GM19468 (cell line): Measurements from ENCODE around the gene PAFAH1B2.
"Not testable (repeated sequence)": the region's sequence is repeated elsewhere in the genome, so short reads cannot be mapped to it uniquely, and the experiment has no call there.

Experiments
- ATAC-seq: cut with Tn5 transposase; IDR thresholded peaks from one replicate; pipeline ENCODE4 v1.9.1; 2021; ENCODE audit warnings: mild to moderate bottlenecking, moderate library complexity, moderate number of reproducible peaks; ENCODE audit not compliant: unreplicated experiment; ENCODE audit errors: extremely low read depth

PAFAH1B2 gene

DNA sequence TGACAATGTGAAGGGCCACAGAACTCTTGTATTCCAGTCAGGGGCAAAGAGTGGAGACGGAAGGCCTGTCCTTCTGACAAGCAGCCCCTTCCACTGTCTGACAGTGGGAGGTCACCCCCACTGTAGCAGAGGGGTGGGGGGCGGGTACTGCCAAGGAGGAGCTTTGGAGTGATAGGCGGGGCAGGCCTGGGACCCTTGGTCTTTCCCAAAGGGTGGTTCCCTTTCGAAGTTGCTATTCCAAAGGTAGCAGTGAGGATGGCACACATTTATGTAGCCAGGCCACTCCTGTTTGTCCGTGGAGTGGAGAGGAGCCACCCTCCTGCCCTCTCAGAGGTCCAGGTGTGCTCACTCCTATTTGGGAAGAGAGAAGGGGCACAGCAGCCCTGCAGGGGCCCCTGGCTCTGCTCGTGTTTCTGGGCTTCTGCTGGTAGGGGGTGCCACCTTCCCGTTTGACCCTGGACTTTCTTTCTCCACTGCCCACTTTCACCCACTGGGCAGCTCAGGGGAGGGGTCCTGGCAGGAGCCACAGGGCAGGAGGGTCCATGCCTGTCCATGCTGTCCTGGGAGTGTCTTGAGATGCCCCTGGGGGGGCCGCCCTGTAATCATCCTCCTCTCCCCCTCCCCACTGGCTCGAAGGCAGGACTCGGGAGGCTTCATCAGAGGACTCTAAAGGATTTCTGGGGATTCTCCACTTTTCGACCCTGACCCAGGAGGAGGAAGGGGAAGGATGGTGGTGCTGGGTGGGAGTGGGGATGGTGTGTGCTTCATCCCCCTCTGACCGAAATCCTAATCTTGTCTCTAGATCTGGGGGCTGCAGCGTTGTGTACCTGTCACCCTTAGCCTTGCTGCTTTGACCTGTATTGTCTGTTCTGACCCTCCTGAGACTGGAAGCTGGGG lies 56.1 kb downstream of the PAFAH1B2 start:
- no peak for ATAC-seq

DNA sequence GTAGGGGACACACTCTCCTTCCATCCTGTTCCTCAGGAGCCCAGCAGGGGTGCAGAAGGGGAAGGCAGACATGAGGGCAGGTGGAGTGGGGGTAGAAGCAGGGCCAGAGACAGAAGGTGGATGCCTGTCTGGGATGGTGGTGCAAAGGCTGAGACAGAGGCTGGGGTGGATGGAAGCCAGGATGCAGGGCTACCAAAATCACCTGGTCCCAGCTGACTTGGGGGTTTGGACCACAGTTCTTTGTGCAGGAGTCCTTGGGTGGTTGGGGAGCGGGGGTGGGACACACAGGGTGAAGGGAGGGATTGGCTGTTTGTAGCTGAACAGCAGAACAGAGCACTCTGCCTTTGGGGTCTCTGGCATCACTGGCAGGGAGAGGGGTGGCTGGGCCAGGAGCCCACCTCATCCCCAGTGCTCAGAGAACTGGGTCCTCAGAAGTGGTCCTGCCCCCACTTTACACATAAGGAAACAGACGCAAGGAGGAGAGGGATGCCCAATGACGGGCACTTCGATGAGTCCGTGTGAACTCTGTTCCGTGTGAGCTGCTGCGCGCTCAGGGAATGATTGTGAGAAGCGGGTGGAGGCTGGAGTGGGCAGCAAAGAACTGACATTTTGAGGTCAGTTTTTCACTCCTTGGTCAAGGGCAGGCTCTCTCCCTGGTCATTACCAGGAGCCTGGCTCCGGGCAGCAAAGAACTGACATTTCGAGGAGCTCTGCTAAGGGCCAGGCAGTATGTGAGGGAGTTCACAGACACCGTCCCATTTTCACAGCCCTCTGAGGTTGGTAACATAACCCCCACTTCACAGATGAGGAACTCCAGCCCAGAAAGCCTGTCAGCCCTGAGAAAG lies 56.9 kb downstream of the PAFAH1B2 start:
- no peak for ATAC-seq

DNA sequence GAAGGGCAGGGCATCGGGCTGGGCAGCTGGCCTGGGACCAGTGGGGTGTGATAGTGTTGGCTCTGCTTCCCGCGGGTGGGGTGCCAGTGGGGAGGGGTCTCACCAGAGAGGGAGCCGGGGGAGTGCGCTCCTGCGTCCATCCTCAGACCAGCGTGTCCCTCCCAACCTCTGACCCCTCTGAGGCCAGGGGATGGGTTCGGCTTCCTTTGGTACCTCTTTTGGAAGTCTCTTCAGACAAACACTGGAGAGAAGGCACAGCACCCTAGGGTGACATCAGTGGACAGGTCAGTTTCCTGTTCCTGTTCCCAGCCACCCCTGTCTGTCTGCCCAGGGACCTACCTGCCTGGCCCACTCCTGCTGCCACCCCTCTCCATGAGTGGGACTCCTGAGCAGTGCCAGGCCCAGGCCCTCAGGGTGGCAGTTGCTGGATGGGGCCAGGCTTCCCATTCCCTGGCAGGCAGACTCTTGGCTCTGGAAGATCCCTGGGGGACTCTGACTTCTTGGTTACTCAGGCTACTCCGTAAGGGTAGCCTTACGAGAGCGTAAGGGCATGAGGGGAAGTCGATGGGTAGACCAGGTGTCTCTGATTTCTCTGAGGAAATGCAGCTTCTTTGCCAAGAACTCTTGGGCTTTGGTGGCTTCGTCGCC lies 57.7 kb downstream of the PAFAH1B2 start:
- no peak for ATAC-seq

DNA sequence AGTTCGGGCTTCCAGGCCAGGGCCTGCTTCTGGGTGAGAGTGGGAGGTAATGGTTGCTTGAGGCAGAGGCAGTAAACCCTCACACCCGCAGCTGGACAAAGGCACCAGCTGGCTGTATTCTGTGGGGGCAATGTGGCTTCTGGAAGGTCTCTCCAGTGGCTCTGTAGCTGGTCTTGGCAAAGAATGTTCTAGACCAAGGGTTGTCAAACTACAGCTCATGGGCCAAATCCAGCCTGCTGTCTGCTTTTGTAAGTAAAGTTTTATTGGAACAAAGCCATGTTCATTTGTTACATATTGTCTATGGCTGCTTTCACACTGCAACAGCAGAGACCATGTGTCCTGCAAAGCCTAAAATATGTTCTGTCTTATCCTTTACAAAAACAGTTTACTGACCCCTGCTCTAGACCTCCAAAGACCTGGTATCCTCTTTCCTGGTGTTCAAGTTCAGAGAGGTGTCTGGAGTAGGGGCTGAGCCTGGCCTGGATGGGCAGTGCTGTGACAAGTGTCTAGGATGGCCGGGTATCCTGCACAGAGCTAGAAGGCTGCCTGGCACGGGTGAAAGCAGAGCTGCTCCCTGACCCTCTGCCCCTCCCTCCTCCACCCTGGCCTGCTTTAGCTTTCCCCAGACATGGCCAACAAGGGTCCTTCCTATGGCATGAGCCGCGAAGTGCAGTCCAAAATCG lies 58.4 kb downstream of the PAFAH1B2 start:
- no peak for ATAC-seq

DNA sequence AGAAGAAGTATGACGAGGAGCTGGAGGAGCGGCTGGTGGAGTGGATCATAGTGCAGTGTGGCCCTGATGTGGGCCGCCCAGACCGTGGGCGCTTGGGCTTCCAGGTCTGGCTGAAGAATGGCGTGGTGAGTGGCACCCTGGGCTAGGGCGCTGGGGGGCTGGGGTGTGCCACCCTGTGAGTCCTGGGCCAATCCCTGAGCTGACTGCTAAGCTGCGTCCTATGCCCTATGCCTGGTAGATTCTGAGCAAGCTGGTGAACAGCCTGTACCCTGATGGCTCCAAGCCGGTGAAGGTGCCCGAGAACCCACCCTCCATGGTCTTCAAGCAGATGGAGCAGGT lies 59.0 kb downstream of the PAFAH1B2 start:
- no peak for ATAC-seq

DNA sequence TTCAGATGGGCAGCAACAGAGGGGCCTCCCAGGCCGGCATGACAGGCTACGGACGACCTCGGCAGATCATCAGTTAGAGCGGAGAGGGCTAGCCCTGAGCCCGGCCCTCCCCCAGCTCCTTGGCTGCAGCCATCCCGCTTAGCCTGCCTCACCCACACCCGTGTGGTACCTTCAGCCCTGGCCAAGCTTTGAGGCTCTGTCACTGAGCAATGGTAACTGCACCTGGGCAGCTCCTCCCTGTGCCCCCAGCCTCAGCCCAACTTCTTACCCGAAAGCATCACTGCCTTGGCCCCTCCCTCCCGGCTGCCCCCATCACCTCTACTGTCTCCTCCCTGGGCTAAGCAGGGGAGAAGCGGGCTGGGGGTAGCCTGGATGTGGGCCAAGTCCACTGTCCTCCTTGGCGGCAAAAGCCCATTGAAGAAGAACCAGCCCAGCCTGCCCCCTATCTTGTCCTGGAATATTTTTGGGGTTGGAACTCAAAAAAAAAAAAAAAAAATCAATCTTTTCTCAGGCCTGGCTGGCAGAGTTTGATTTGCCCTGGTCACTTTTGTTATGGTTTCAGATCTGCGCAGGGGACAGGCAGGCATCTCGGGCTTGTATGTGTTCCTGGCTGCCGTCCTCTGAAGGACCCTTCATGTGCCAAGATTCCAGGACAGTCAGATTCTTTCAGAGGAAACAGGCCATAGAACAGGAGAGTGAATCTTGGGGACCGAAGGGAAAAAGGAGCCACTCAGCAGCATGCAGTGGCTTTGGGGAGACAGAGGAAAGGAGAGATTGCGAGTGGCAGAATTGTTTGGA lies 60.4 kb downstream of the PAFAH1B2 start:
- no peak for ATAC-seq

DNA sequence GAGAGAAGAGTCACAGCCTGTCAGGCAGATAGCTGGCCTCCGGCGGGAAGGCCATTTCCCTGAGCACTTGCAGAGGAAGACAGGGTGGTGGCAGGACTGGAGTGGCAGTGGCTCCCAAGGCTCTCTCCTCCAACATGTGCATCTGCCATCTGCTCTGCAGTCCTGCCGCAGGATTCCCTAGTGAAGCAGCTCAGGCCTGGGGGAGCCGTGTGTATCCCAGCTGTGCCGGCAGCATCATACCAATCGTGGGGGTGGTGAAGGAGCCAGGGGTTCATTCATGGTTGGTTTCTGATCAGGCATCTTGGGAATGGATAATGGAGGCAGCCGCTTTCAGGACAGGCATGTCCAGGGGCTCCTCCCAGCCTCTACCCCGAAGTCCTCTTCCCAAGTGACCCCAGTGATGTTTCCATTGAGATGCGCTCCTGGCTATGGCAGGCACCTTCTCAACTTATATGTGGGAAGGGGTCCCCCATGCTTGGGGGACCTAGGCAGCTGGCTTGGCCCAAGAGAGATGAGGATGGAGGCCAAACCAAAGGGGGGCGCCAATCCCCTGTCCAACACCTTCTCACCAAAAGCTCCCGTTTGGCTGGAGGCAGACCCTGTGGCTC lies 61.2 kb downstream of the PAFAH1B2 start:
- no peak for ATAC-seq

DNA sequence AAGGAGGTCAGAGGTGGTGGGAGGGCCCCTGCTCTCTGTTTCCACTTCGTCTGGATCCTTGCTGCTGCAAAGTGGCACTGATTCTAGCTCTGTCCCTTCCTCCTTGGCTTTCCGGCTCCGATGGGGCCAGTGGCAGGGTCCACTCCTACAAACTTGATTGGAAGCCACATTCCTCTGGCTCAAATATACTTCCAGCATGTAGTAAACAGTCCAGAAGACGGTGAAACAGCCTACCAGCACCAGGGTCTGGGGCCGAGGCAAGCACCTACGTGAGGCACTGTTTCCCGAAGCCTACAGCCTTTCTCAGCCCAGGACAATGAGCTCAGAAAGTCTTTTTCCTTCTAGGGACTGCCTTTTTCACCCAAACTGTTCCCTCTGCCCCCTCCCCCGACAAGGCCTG lies 62.0 kb downstream of the PAFAH1B2 start:
- not testable (repeated sequence) for ATAC-seq

DNA sequence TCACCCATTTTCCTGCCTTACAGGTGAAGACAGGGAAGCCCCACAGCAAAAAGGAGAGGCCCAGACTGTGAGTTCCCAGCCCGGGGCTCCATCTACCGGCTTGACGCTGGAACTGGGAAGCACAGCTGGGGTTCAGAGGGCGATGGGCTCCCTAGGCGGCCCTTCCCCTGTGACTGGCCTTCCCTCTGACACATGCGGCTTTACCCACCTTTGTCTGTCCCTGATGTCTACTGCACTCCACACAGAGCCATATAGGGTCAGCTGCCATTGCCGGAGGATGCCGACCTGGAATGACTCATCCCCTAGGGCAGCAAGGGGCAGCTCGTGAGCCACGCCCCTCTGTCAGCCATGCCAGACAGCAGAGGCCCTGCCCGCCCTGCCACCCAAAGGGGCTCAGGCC lies 62.8 kb downstream of the PAFAH1B2 start:
- ATAC-seq: not testable (repeated sequence)

DNA sequence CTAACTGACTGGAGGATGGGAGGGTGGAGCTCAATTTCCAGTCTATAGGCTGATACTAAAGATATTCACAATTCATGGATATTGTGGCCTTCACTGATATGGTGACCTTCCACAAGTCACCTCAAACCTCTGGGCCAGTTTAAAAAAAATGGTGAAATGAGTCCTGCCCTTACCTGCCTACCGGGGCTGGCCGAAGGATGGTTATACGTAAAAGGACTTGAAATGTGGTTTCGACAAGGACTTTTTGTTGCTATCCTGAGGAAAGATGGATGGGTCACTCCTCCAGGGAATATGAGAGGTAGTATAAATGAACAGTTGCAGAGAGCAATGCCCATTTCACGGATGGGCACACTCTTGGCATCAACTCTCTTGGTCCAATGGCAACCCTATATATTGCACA lies 63.4 kb downstream of the PAFAH1B2 start:
- ATAC-seq: not testable (repeated sequence)

DNA sequence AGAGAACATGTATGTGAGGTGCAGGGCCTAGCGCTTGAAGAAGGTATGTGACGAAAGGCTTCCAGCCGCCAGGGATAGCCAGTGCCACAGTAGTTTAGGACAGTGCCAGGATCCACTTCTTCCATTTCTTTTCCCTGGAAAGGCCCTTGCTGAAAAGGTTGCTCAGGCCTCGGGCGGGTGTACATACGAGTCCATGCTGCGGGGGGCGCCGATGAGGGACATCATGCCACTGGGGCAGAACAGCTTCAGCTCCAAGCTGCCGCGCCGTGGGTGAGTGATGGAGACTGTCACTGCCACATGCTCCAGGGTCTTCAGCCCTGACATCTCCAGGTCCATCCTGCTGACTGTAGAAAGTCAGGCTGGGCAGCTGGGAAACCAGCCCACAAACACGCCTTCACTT lies 64.6 kb downstream of the PAFAH1B2 start:
- not testable (repeated sequence) for ATAC-seq

DNA sequence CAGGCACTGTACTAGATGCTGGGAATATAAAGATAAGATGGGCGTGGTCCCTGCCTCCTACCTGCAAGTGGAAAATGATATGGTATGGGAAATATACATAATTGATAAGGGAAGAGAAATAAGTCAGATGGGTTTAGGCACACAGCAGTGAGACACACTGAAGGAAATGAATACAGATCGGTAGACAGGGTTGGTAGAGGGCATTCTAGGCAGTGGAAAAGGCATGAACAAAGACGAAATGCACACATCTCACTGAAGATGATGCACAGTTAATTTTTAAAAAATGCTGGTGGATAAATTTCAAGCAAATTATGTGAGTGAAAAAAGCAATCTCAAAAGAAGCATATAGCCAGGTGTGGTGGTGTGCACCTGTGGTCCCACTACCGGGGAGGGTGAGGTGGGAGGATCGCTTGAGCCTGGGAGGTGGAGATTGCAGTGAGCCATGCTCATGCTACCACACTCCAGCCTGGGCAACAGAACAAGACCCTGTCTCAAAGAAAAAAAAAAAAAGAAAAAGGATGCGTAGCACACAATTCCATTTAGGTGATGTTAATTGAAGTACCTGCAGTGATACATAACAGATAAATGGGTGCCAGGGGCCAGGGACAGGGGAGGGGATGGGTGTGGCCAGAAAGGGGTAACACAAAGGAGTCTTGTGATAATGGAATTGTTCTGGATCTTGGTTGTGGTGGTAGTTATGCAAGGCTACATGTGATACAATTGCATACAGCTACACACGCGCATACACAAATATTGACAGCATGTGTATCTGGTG lies 65.5 kb downstream of the PAFAH1B2 start:
- ATAC-seq: not testable (repeated sequence)

DNA sequence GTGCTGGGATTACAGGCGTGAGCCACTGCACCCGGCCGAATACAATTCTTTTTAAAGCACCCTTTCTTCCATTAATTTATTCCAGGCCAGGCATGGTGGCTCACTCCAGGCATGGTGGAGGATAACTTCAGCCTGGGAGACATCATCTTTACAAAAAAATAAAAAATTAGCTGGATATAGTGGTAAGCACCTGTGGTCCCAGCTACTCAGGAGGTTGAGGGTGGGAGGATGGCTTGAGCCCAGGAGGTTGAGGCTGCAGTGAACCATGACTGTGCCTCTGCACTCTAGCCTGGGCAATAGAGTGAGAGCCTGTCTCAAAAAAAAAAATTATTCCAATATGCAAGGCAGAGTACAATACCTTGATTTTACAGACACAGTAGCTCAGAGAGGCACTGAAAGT lies 66.5 kb downstream of the PAFAH1B2 start:
- ATAC-seq: no peak

DNA sequence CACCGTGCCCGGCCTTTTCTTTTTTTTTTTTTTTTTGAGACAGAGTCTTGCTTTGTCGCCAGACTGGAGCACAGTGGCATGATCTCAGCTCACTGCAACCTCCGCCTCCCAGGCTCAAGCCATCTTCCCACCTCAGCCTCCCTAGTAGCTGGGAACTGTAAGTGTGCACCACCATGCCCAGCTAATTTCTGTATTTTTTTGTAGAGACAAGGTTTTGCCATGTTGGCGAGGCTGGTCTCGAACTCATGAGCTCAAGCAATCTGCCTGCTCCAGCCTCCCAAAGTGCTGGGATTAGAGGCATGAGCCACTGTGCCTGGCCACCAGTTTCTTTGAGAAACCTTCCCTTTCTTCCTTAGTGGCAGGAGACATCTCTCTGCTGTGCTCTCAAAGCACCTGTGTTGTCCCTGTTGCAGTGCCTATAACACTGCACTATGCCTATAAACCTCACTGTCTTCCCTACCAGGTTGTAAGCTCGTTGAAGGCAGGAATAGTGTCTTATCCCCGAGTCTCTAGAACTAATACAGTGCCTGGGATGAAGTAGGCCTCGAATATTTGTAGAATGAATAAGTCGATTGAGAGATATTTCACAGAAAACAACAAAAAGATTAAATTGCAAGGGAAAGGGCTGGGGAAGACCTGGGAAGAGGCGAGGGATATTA lies 68.7 kb downstream of the PAFAH1B2 start:
- no peak for ATAC-seq

DNA sequence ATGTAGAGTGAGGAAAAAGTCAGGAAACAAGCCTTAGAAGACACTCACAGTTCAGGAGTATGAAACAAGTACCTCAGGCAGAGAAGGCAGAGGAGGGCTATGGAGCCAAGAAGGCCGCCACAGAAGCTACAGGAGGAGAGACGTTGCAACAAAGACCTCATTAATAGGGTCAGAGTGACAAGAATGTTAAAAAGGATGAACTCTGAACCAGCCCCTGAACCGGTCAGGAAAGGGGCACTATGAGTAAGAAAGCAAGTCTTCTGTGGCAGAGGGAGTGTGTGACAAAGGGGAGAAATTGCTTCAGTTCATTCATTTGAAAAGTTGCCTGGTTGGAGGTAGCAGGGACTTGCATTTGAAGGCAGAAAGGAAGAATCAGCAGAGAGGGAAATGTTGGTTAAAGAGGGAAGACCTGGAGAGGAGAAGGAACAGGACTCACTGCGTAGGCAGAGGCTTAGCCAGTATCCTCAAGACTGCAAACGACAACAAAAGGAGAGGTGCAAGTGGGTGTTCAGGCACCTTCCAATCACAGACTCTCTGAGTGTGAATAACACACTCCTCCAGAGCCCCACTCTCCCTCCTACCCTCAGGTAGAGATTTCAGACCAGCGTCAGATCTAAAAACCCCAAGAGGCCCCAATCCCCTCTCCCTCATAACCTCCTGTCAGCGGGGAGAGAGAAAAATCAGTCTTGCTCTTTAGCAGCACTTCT lies 70.5 kb downstream of the PAFAH1B2 start:
- no peak for ATAC-seq

DNA sequence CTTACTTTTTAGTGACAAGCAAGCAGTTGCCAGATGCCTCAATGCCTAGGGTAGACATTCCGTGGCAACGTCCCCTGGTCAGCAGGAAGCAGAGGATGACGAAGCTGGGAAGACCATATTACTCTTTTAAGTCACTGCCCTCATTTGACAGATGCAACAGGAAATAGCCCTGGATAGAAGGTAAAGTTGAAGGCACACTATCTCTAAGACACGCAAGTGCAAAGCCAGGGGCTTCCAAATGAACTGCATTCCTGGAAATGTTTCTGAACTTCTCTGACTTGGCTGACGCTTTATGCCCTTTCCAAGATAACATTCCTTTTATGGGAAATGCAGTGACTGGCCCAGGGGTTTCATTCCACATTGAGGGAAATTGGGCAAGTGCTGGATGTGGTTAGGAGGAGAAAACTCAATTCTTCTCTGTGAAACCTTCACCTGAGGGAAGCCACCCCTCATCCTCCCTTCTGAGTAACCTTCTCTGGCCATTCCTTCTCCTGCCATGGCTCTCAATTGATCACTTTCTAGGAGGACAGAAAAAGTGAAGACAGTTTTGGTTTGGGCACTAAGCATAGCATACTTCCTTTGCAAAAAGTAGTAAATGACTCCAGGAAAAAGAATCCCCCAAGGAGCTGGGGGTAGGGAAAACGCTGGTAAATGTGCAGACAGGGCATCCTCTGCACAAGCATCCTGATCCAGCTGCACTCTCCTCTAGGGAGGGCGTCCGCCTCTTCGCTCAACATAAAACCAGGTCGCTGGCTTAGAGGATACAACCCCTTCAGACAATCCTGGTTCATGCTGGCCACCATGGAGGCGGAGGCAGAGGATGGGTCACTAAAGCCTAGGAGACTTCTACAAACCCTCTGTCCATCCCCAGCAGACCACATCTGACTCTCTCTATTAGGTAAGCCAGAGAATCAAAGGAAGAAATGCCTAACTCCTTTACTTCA lies 73.3 kb downstream of the PAFAH1B2 start:
- ATAC-seq: no peak
